NOMO-1 (cell line): Measurements from ENCODE around the gene AQP6.

Source experiments
- DNase-seq, 2 experiments: peaks; one replicate each; lab custom pipeline; 2025; ENCODE audit not compliant: unreplicated experiment in 2 of 2; lab: John Stamatoyannopoulos, UW

Gene AQP6

GRCh38 chr12:49942921-49943624 is 29.7 kb upstream of the AQP6 start:
- no peak for DNase-seq

GRCh38 chr12:49943625-49943960 is 29.2 kb upstream of the AQP6 start:
- DNase-seq, result no peak

DNA sequence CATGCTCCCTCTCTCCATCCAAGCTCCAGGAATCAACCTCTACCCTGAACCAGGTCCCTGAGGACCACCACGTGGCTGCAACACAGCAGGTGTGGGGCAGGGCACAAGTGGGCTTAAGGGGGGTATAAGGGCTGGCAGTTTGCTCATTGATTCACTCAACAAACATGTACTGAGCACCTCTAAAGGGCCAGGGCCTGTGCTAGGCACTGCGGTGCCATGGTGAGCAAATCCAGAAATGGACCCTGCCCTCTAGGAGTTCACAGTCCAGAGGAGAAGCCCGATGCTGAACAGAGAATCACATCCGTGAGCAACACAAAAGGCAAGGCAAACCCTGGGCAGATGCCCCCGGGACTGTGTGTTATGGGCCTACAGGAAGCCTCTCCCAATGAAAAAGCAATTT is 28.7 kb upstream of the AQP6 start:
- DNase-seq, result no peak

- DNase-seq, result no peak
Observed at GRCh38 chr12:49944718-49945117, 28.0 kb upstream of the AQP6 start.

DNA sequence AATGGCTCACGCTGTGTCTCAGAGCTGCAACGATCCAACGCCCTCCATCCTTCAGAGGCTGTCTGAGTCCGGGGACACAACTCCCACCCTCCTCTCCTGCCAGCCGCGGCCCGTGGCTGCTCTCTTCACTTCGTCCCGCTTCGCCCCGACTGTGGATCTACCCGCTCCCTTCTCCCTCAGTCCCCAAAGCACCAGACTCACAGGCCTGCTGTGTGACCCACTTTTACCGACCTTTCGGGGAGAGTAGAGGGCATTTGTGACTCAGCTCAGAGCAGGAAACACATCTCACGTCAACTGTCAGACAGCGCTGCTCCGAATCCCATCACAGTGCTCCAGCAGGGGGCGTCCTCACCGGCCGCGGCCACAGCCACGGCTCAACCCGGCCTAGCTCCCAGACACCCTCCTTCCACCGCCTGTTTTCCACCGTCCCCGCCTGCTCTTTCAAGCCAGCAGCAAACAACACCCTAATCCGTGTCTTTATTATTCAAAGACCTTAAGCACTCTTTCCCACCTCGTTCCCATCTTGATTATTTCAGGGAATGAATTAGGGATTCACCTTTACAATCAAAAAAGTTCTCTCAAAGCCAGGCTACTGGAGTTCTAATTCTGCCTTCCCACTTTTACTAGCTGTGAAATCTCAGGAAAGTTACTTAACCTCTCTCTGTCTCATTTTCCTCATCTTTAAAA is 27.2 kb upstream of the AQP6 start:
- DNase-seq, result peak; percentile 62 to 81

- DNase-seq, result no peak
Observed at GRCh38 chr12:49946086-49946485, 26.7 kb upstream of the AQP6 start.

DNA sequence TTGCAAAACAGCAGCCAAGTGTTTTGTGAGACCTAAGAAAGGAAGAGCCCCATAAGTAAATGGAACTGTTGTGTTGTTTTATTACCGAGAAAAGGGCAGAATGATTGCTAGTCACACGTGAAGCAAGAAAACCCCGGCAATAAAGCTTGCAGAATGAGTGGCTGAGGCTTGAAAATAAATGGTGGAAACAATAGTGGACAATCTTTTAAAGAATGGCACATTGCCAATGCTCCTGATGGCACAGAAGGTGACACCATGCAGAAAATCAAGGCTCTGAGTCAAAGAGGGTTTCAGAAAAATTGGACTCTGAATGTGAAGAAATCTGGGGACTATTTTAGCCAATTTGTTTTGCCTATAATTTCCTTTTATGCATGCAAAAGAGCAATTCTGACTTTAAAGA is 26.2 kb upstream of the AQP6 start:
- DNase-seq, result peak in 1 of 2 experiments; percentile 8

- DNase-seq, result no peak
Observed at GRCh38 chr12:49947593-49948226, 25.0 kb upstream of the AQP6 start.

GRCh38 chr12:49948866-49949845 is 23.6 kb upstream of the AQP6 start:
- DNase-seq, result peak; percentile 38 to 81

- no peak for DNase-seq
Observed at GRCh38 chr12:49949866-49950265, 22.9 kb upstream of the AQP6 start.

DNA sequence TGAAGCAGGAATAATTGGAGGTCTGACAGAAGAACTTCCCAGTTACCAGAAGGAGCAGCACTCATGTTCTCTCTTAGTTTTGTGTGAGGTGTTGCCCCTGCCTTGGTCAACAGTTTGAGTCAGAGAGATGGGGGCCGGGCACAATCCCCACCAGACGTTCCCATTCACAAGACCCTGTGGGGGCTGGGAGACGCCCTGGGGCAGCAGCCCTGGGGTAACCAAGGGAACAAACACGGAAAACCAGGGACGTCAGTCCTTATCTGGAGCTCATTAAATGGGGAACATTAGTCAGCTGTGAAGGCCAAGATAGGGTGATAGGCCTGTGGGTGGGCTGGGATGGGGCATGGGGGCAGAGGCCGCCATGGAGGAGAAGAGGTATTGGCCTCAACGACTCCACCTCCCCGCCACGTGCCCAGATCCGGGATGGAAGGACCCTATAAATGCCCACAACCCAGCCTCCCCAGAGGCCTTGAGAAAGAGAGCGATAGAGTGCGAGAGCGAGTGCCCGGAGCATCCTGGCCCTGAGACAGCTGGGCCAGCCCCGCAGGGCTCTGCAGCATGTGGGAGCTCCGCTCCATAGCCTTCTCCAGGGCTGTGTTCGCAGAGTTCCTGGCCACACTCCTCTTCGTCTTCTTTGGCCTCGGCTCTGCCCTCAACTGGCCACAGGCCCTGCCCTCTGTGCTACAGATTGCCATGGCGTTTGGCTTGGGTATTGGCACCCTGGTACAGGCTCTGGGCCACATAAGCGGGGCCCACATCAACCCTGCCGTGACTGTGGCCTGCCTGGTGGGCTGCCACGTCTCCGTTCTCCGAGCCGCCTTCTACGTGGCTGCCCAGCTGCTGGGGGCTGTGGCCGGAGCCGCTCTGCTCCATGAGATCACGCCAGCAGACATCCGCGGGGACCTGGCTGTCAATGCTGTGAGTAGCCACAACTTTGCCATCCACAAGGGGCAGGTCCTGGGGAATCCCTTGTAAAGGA is 22.2 kb upstream of the AQP6 start, which contains the start of gene AQP2:
Gene AQP2 (plus strand): TSS at position 465 of the 979 bp plus-strand sequence. CDS start 94 bp downstream, at position 559.
- no peak for DNase-seq

GRCh38 chr12:49951411-49952240 is 21.1 kb upstream of the AQP6 start:
- no peak for DNase-seq

GRCh38 chr12:49952391-49953055 is 20.2 kb upstream of the AQP6 start:
- no peak for DNase-seq

- DNase-seq, result no peak
Observed at GRCh38 chr12:49953151-49953550, 19.6 kb upstream of the AQP6 start.

- no peak for DNase-seq
Observed at GRCh38 chr12:49953961-49954846, 18.5 kb upstream of the AQP6 start.

GRCh38 chr12:49954863-49955830 is 17.6 kb upstream of the AQP6 start:
- no peak for DNase-seq
